HEK293 (cell line): ENCODE results near the gene TMEM145.

Experiments
- GLI2 ChIP-seq: fragments of 450-650 bp; formaldehyde crosslinking; IDR thresholded peaks from 2 replicates; pipeline ENCODE4; 2017; ENCODE audit warnings: missing biosample characterization, missing genetic modification characterization, low read depth, borderline replicate concordance
- GLIS2 ChIP-seq: fragments of 450-650 bp; formaldehyde crosslinking; IDR thresholded peaks from 2 replicates; pipeline ENCODE4 v1.5.1; 2016; ENCODE audit warnings: missing biosample characterization, missing genetic modification characterization
- KLF7 ChIP-seq: fragments of 450-650 bp; formaldehyde crosslinking; IDR thresholded peaks from 2 replicates; pipeline ENCODE4 v1.5.1; 2016; ENCODE audit warnings: missing biosample characterization, missing genetic modification characterization, borderline replicate concordance
- MZF1 ChIP-seq: fragments of 450-650 bp; formaldehyde crosslinking; IDR thresholded peaks from 2 replicates; pipeline ENCODE4 v1.5.1; 2017; ENCODE audit warnings: missing biosample characterization, missing genetic modification characterization, borderline replicate concordance
- OVOL3 ChIP-seq: fragments of 450-650 bp; formaldehyde crosslinking; IDR thresholded peaks from 2 replicates; pipeline ENCODE4 v1.5.1; 2016; ENCODE audit warnings: missing biosample characterization, missing genetic modification characterization
- SETDB1 ChIP-seq: IDR thresholded peaks from one replicate; pipeline ENCODE4 v1.6.1; 2017; ENCODE audit warnings: mild to moderate bottlenecking, low read length, moderate library complexity, mixed read lengths; ENCODE audit not compliant: insufficient read length
- SP3 ChIP-seq: fragments of 450-650 bp; formaldehyde crosslinking; IDR thresholded peaks from 2 replicates; pipeline ENCODE4 v1.5.1; 2016; ENCODE audit warnings: missing biosample characterization, missing genetic modification characterization
- TCF7L2 ChIP-seq: IDR thresholded peaks from 2 replicates; pipeline ENCODE4 v1.6.1; 2011; ENCODE audit warnings: low read depth, mild to moderate bottlenecking, inconsistent platforms, low read length, moderate library complexity, borderline replicate concordance
- WT1 ChIP-seq: fragments of 450-650 bp; formaldehyde crosslinking; IDR thresholded peaks from 2 replicates; pipeline ENCODE4 v1.5.1; 2016; ENCODE audit warnings: missing biosample characterization, missing genetic modification characterization
- ZBTB11 ChIP-seq: fragments of 450-650 bp; formaldehyde crosslinking; conservative IDR thresholded peaks from 2 replicates; pipeline ENCODE4 v1.5.1; 2016; ENCODE audit warnings: low read depth, missing biosample characterization, missing genetic modification characterization
- ZBTB20 ChIP-seq: fragments of 450-650 bp; formaldehyde crosslinking; IDR thresholded peaks from 2 replicates; pipeline ENCODE4 v1.5.1; 2016; ENCODE audit warnings: missing biosample characterization, missing genetic modification characterization
- ZBTB8A ChIP-seq: fragments of 450-650 bp; formaldehyde crosslinking; IDR thresholded peaks from 2 replicates; pipeline ENCODE4 v1.5.1; 2016; ENCODE audit warnings: missing biosample characterization, missing genetic modification characterization
- ZFP37 ChIP-seq: fragments of 450-650 bp; formaldehyde crosslinking; IDR thresholded peaks from 2 replicates; pipeline ENCODE4 v1.5.1; 2016; ENCODE audit warnings: missing biosample characterization, missing genetic modification characterization
- ZFP69B ChIP-seq: fragments of 450-650 bp; formaldehyde crosslinking; IDR thresholded peaks from 2 replicates; pipeline ENCODE4 v1.5.1; 2016; ENCODE audit warnings: missing biosample characterization, missing genetic modification characterization
- ZNF112 ChIP-seq: fragments of 450-650 bp; formaldehyde crosslinking; IDR thresholded peaks from 2 replicates; pipeline ENCODE4 v1.5.0; 2017; ENCODE audit warnings: missing biosample characterization, missing genetic modification characterization
- ZNF174 ChIP-seq: fragments of 450-650 bp; formaldehyde crosslinking; IDR thresholded peaks from 2 replicates; pipeline ENCODE4 v1.5.0; 2017; ENCODE audit warnings: missing biosample characterization, mild to moderate bottlenecking, missing genetic modification characterization
- ZNF19 ChIP-seq: fragments of 450-650 bp; formaldehyde crosslinking; IDR thresholded peaks from 2 replicates; pipeline ENCODE4; 2016; ENCODE audit warnings: missing biosample characterization, missing genetic modification characterization, low read depth
- ZNF274 ChIP-seq, 2 experiments: fragments of 200-500 bp in 1 of 2; fragments of 450-650 bp in 1 of 2; sonication (Bioruptor generic) in 1 of 2; formaldehyde crosslinking in 1 of 2; IDR thresholded peaks; 2 replicates each; pipeline versions ENCODE4 v1.5.1 to v1.6.1; 2014 to 2016; ENCODE audit warnings: borderline replicate concordance in 1 of 2, inconsistent platforms in 1 of 2, low read length in 1 of 2, missing biosample characterization in 1 of 2, missing genetic modification characterization in 1 of 2
- ZNF292 ChIP-seq: fragments of 450-650 bp; formaldehyde crosslinking; IDR thresholded peaks from 2 replicates; pipeline ENCODE4 v1.5.1; 2016; ENCODE audit warnings: low read depth, missing biosample characterization, missing genetic modification characterization, borderline replicate concordance
- ZNF394 ChIP-seq: fragments of 450-650 bp; formaldehyde crosslinking; IDR thresholded peaks from 2 replicates; pipeline ENCODE4 v1.5.1; 2016; ENCODE audit warnings: missing biosample characterization, missing genetic modification characterization, mild to moderate bottlenecking, moderate library complexity, borderline replicate concordance
- ZNF433 ChIP-seq: fragments of 450-650 bp; formaldehyde crosslinking; IDR thresholded peaks from 2 replicates; pipeline ENCODE4 v1.5.1; 2016; ENCODE audit warnings: missing biosample characterization, missing genetic modification characterization, low read depth
- ZNF488 ChIP-seq: fragments of 450-650 bp; formaldehyde crosslinking; IDR thresholded peaks from 2 replicates; pipeline ENCODE4 v1.5.1; 2016; ENCODE audit warnings: missing biosample characterization, missing genetic modification characterization
- ZNF514 ChIP-seq: fragments of 450-650 bp; formaldehyde crosslinking; IDR thresholded peaks from 2 replicates; pipeline ENCODE4 v1.5.1; 2016; ENCODE audit warnings: missing biosample characterization, missing genetic modification characterization
- ZNF561 ChIP-seq: fragments of 450-650 bp; IDR thresholded peaks from 2 replicates; pipeline ENCODE4 v1.5.1; 2018; ENCODE audit warnings: missing biosample characterization, missing genetic modification characterization, borderline replicate concordance
- ZNF585B ChIP-seq: fragments of 450-650 bp; formaldehyde crosslinking; IDR thresholded peaks from 2 replicates; pipeline ENCODE4 v1.5.1; 2016; ENCODE audit warnings: missing biosample characterization, missing genetic modification characterization
- ZNF660 ChIP-seq: fragments of 450-650 bp; IDR thresholded peaks from 2 replicates; pipeline ENCODE4 v1.5.1; 2018; ENCODE audit warnings: missing biosample characterization, mild to moderate bottlenecking, missing genetic modification characterization
- ZNF701 ChIP-seq: fragments of 450-650 bp; formaldehyde crosslinking; IDR thresholded peaks from 2 replicates; pipeline ENCODE4 v1.5.1; 2016; ENCODE audit warnings: missing biosample characterization, missing genetic modification characterization
- ZSCAN4 ChIP-seq: fragments of 450-650 bp; formaldehyde crosslinking; IDR thresholded peaks from 2 replicates; pipeline ENCODE4 v1.5.1; 2017; ENCODE audit warnings: missing biosample characterization, missing genetic modification characterization
- TF ChIP-seq, protein P1 (sequence below): fragments of 450-650 bp; formaldehyde crosslinking; IDR thresholded peaks from 2 replicates; pipeline ENCODE4 v1.5.1; 2016; ENCODE audit warnings: missing biosample characterization, missing genetic modification characterization
- TF ChIP-seq, protein P2 (sequence below): fragments of 450-650 bp; formaldehyde crosslinking; IDR thresholded peaks from 2 replicates; pipeline ENCODE4 v1.5.1; 2016; ENCODE audit warnings: missing biosample characterization, missing genetic modification characterization, borderline replicate concordance

The TMEM145 gene

DNA sequence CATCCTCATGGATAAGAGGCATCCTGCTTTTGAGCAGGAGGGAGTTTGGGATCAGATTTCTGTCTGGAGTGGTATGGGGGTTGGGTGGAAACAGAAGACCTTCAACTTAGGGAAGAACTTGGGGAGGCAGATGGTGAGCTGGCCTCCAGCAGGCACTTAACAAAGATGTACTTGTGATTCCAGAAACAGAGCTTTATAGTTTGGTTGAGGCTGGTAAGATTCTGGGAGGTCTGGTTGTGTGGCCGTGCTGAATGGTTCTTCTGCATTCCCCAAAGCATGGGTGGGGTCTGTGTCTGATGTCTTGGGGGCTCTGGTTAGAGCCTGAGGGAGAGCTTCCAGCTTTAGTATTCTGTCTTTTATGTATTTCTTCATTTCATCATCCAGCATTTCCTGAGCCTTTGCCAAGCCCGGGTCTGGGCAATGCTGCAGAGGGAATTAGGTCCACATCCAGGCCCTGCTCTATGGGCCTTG lies 17.2 kb downstream of the TMEM145 start (continued):
- TF ChIP-seq, protein P1, sequence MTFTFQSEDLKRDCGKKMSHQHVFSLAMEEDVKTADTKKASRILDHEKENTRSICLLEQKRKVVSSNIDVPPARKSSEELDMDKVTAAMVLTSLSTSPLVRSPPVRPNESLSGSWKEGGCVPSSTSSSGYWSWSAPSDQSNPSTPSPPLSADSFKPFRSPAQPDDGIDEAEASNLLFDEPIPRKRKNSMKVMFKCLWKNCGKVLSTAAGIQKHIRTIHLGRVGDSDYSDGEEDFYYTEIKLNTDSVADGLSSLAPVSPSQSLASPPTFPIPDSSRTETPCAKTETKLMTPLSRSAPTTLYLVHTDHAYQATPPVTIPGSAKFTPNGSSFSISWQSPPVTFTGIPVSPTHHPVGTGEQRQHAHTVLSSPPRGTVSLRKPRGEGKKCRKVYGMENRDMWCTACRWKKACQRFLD (tag by site-specific recombination): no peak
- TF ChIP-seq MZF1 (tag by site-specific recombination): 0 out of 2 replicates have a peak, but pooled peaks have one; percentile 14
- TF ChIP-seq ZNF292 (tag by site-specific recombination): no peak
- TF ChIP-seq ZNF112 (tag by site-specific recombination): no peak
- TF ChIP-seq ZNF174 (tag by site-specific recombination): no peak
- TF ChIP-seq GLIS2 (tag by site-specific recombination): no peak
- no peak for TF ChIP-seq ZNF19 (tag by site-specific recombination)
- no peak for TF ChIP-seq ZNF701
- TF ChIP-seq KLF7 (tag by site-specific recombination): no peak
- TF ChIP-seq ZBTB20 (tag by site-specific recombination): no peak
- no peak for TF ChIP-seq ZFP69B (tag by site-specific recombination)
- no peak for TF ChIP-seq ZNF433
- no peak for TF ChIP-seq ZNF585B
- no peak for TF ChIP-seq ZBTB8A (tag by site-specific recombination)
- no peak for TF ChIP-seq ZNF514 (tag by site-specific recombination)
- TF ChIP-seq GLI2: no peak
- TF ChIP-seq ZSCAN4 (tag by site-specific recombination): no peak
- no peak for TF ChIP-seq OVOL3 (tag by site-specific recombination)
- no peak for TF ChIP-seq ZNF394
- TF ChIP-seq TCF7L2: no peak
- TF ChIP-seq ZBTB11 (tag by site-specific recombination): no peak
- no peak for TF ChIP-seq ZNF274 (IDR thresholded peaks at IDR 0.05; ENCODE audit: low read length)
- no peak for TF ChIP-seq ZNF274 (tag by site-specific recombination; IDR thresholded peaks at IDR 0.05; ENCODE audit: borderline replicate concordance)
- TF ChIP-seq WT1: peak; percentile 69
- no peak for TF ChIP-seq SP3
- TF ChIP-seq ZFP37 (tag by site-specific recombination): no peak
- no peak for TF ChIP-seq SETDB1
- TF ChIP-seq, protein P2, sequence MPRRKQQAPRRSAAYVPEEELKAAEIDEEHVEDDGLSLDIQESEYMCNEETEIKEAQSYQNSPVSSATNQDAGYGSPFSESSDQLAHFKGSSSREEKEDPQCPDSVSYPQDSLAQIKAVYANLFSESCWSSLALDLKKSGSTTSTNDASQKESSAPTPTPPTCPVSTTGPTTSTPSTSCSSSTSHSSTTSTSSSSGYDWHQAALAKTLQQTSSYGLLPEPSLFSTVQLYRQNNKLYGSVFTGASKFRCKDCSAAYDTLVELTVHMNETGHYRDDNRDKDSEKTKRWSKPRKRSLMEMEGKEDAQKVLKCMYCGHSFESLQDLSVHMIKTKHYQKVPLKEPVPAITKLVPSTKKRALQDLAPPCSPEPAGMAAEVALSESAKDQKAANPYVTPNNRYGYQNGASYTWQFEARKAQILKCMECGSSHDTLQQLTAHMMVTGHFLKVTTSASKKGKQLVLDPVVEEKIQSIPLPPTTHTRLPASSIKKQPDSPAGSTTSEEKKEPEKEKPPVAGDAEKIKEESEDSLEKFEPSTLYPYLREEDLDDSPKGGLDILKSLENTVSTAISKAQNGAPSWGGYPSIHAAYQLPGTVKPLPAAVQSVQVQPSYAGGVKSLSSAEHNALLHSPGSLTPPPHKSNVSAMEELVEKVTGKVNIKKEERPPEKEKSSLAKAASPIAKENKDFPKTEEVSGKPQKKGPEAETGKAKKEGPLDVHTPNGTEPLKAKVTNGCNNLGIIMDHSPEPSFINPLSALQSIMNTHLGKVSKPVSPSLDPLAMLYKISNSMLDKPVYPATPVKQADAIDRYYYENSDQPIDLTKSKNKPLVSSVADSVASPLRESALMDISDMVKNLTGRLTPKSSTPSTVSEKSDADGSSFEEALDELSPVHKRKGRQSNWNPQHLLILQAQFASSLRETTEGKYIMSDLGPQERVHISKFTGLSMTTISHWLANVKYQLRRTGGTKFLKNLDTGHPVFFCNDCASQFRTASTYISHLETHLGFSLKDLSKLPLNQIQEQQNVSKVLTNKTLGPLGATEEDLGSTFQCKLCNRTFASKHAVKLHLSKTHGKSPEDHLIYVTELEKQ (tag by site-specific recombination): no peak
- TF ChIP-seq ZNF561: no peak
- no peak for TF ChIP-seq ZNF488
- no peak for TF ChIP-seq ZNF660
